ENCODE measurements around the gene C16orf87. TPM values are rescaled to one million over a fixed set of nuclear protein-coding genes. Genes with fewer than 3 reads are reported as not detected.

The C16orf87 gene
- polyA plus RNA-seq, 2 of the 4 experiments (the other 2 are of a cell fraction): 10.8 to 17.1 TPM

DNA sequence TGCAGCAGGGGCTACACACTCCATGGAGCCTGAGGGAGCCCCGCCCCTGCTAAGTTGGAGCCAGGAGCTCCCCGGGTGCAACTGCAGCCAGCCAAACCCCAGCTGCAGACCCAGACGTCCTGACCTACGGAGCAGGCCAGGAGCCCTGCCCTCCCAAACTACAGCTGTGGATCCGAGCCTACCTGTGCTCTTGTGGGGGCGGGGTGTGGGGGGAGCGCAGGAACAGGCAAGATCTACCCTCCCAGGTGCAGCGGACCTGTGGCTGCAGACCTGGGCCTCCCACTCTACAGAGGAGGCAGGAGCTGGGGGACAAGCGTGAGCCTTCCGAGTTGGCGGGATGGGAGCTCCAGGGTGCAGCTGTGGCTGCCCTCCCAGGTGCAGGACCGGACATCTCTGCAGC, 53.2 kb downstream of the C16orf87 start:
- FAIRE-seq (no peak), ATAC-seq (no peak), DNase-seq (ENCODE audit: low read depth in 1 of 2, low spot score in 1 of 2) (no peak)
- Histone ChIP-seq H3K4me3 (no peak overlapping the region), H3K4me1 (no peaks in the 10 kb centered on the region), H3K9me3 (no peaks in the 10 kb centered on the region), H3K4me2 (no peak overlapping the region), H3K27ac (no peak overlapping the region)
- TF ChIP-seq SMC3 (IDR thresholded peaks at IDR 0.05) (no peak), HDAC2 (IDR thresholded peaks at IDR 0.05) (no peak), TP53 (CRISPR knock-in tag; IDR thresholded peaks at IDR 0.05) (no peak), RCOR1 (IDR thresholded peaks at IDR 0.05; ENCODE audit: low read depth, low read length) (no peak), KDM5A (IDR thresholded peaks at IDR 0.05) (no peak), NPAS2 (CRISPR knock-in tag; IDR thresholded peaks at IDR 0.05; ENCODE audit: borderline replicate concordance) (no peak), ZNF302 (CRISPR knock-in tag; IDR thresholded peaks at IDR 0.05) (no peak), NFE2L2 (conservative IDR thresholded peaks at IDR 0.05; ENCODE audit: low read length) (no peak), CBX2 (IDR thresholded peaks at IDR 0.05; ENCODE audit: borderline replicate concordance, low read depth) (no peak), CBX8 (IDR thresholded peaks at IDR 0.05) (no peak), GATA3 (IDR thresholded peaks at IDR 0.05; ENCODE audit: borderline replicate concordance) (no peak), PHF8 (IDR thresholded peaks at IDR 0.05; ENCODE audit: borderline replicate concordance, low read depth) (no peak), RAD21 (conservative IDR thresholded peaks at IDR 0.05 in 1 of 2, IDR thresholded peaks at IDR 0.05 in 1 of 2) (no peak)
- TF ChIP-seq, protein P1, sequence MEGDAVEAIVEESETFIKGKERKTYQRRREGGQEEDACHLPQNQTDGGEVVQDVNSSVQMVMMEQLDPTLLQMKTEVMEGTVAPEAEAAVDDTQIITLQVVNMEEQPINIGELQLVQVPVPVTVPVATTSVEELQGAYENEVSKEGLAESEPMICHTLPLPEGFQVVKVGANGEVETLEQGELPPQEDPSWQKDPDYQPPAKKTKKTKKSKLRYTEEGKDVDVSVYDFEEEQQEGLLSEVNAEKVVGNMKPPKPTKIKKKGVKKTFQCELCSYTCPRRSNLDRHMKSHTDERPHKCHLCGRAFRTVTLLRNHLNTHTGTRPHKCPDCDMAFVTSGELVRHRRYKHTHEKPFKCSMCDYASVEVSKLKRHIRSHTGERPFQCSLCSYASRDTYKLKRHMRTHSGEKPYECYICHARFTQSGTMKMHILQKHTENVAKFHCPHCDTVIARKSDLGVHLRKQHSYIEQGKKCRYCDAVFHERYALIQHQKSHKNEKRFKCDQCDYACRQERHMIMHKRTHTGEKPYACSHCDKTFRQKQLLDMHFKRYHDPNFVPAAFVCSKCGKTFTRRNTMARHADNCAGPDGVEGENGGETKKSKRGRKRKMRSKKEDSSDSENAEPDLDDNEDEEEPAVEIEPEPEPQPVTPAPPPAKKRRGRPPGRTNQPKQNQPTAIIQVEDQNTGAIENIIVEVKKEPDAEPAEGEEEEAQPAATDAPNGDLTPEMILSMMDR (IDR thresholded peaks at IDR 0.05): no peak
- TF ChIP-seq, protein P2, sequence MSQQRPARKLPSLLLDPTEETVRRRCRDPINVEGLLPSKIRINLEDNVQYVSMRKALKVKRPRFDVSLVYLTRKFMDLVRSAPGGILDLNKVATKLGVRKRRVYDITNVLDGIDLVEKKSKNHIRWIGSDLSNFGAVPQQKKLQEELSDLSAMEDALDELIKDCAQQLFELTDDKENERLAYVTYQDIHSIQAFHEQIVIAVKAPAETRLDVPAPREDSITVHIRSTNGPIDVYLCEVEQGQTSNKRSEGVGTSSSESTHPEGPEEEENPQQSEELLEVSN (IDR thresholded peaks at IDR 0.05; ENCODE audit: borderline replicate concordance, low read depth): no peak
- TF ChIP-seq, protein P3, sequence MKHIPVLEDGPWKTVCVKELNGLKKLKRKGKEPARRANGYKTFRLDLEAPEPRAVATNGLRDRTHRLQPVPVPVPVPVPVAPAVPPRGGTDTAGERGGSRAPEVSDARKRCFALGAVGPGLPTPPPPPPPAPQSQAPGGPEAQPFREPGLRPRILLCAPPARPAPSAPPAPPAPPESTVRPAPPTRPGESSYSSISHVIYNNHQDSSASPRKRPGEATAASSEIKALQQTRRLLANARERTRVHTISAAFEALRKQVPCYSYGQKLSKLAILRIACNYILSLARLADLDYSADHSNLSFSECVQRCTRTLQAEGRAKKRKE (CRISPR knock-in tag; IDR thresholded peaks at IDR 0.05; ENCODE audit: low read depth): no peak
- TF ChIP-seq, protein P4, sequence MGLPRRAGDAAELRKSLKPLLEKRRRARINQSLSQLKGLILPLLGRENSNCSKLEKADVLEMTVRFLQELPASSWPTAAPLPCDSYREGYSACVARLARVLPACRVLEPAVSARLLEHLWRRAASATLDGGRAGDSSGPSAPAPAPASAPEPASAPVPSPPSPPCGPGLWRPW (IDR thresholded peaks at IDR 0.05): no peak
- POLR2A ChIA-PET: no interaction called here
- 66% methylated on average over 10 of the region's 12 CpGs for WGBS (ENCODE audit: missing lambda C conversion rate)
- CTCF ChIA-PET: no interaction called here

DNA sequence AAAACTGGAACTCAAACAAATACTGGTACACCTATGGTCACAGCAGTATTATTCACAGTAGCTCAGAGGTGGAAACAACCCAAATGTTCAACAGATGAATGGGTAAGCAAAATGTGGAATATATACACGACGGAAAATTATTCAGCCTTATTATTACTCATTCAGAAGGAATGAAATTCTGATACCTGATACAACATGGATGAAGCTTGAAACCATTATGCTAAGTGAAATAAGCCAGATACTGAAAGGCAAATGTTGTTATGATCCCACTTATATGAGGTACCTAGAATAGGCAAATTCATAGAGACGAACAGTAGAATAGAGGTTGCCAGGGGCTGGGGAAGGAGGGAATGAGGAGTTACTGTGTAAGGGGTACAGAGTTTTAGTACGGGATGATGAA, 55.8 kb downstream of the C16orf87 start:
- no peaks in the 10 kb centered on the region for H3K4me1 ChIP-seq
- FAIRE-seq (no peak), ATAC-seq (no peak), DNase-seq (ENCODE audit: low read depth in 1 of 2, low spot score in 1 of 2) (no peak)
- no peaks in the 10 kb centered on the region for H3K9me3 ChIP-seq
- TF ChIP-seq NFE2L2 (conservative IDR thresholded peaks at IDR 0.05; ENCODE audit: low read length) (no peak), CHD4 (IDR thresholded peaks at IDR 0.05; ENCODE audit: borderline replicate concordance) (no peak), ZNF302 (CRISPR knock-in tag; IDR thresholded peaks at IDR 0.05) (no peak), ZC3H11A (IDR thresholded peaks at IDR 0.05) (no peak), HDAC2 (IDR thresholded peaks at IDR 0.05) (no peak), HOXB5 (CRISPR knock-in tag; IDR thresholded peaks at IDR 0.05) (no peak), EHMT2 (IDR thresholded peaks at IDR 0.05; ENCODE audit: low read depth) (no peak), TP53 (CRISPR knock-in tag; IDR thresholded peaks at IDR 0.05) (no peak), POLR2AphosphoS2 (conservative IDR thresholded peaks at IDR 0.05; ENCODE audit: low read length) (no peak), SMC3 (IDR thresholded peaks at IDR 0.05) (no peak), CHD2 (IDR thresholded peaks at IDR 0.05; ENCODE audit: low read length, partially characterized antibody) (no peak), BHLHE40 (IDR thresholded peaks at IDR 0.05; ENCODE audit: low read depth, low read length) (no peak), RCOR1 (IDR thresholded peaks at IDR 0.05; ENCODE audit: low read depth, low read length) (no peak), EP300 (IDR thresholded peaks at IDR 0.05) (no peak)
- TF ChIP-seq, protein P3 (CRISPR knock-in tag; IDR thresholded peaks at IDR 0.05; ENCODE audit: low read depth): no peak
- TF ChIP-seq, protein P5, sequence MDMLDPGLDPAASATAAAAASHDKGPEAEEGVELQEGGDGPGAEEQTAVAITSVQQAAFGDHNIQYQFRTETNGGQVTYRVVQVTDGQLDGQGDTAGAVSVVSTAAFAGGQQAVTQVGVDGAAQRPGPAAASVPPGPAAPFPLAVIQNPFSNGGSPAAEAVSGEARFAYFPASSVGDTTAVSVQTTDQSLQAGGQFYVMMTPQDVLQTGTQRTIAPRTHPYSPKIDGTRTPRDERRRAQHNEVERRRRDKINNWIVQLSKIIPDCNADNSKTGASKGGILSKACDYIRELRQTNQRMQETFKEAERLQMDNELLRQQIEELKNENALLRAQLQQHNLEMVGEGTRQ (IDR thresholded peaks at IDR 0.05): no peak
- TF ChIP-seq, protein P6, sequence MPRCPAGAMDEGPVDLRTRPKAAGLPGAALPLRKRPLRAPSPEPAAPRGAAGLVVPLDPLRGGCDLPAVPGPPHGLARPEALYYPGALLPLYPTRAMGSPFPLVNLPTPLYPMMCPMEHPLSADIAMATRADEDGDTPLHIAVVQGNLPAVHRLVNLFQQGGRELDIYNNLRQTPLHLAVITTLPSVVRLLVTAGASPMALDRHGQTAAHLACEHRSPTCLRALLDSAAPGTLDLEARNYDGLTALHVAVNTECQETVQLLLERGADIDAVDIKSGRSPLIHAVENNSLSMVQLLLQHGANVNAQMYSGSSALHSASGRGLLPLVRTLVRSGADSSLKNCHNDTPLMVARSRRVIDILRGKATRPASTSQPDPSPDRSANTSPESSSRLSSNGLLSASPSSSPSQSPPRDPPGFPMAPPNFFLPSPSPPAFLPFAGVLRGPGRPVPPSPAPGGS (IDR thresholded peaks at IDR 0.05): no peak
- TF ChIP-seq, protein P7, sequence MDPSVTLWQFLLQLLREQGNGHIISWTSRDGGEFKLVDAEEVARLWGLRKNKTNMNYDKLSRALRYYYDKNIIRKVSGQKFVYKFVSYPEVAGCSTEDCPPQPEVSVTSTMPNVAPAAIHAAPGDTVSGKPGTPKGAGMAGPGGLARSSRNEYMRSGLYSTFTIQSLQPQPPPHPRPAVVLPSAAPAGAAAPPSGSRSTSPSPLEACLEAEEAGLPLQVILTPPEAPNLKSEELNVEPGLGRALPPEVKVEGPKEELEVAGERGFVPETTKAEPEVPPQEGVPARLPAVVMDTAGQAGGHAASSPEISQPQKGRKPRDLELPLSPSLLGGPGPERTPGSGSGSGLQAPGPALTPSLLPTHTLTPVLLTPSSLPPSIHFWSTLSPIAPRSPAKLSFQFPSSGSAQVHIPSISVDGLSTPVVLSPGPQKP (IDR thresholded peaks at IDR 0.05; ENCODE audit: low read depth, low read length): no peak
- TF ChIP-seq, protein P8, sequence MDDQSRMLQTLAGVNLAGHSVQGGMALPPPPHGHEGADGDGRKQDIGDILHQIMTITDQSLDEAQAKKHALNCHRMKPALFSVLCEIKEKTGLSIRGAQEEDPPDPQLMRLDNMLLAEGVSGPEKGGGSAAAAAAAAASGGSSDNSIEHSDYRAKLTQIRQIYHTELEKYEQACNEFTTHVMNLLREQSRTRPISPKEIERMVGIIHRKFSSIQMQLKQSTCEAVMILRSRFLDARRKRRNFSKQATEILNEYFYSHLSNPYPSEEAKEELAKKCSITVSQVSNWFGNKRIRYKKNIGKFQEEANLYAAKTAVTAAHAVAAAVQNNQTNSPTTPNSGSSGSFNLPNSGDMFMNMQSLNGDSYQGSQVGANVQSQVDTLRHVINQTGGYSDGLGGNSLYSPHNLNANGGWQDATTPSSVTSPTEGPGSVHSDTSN (IDR thresholded peaks at IDR 0.05): no peak
- H3K4me3 ChIP-seq: no peak overlapping the region
- WGBS (ENCODE audit: missing lambda C conversion rate): 72% methylated on average over 4 of the region's 4 CpGs
- no peak overlapping the region for H3K27ac ChIP-seq
- CTCF ChIA-PET: interaction anchor here (0.7 to 0.8 kb wide), 2 partner anchors 31 to 102 kb away, joined by 3 read pairs; no protein-coding TSS in a partner anchor
- POLR2A ChIA-PET: interaction anchor here (2.1 kb wide), 1 partner anchor 14 kb away, joined by 5 read pairs; no protein-coding TSS in a partner anchor
- H3K4me2 ChIP-seq: no peak overlapping the region
